GM23338 (cell line): ENCODE data around the gene ZDHHC5. TPM values are rescaled to one million over a fixed set of nuclear protein-coding genes. Genes with fewer than 3 reads are reported as not detected.

ENCODE experiments used
- ATAC-seq: fragments of 200-7000 bp; cut with Tn5 transposase; 3 replicates; pipeline ENCODE4 v1.9.1; 2020
- DNase-seq: peaks from one replicate; pipeline ENCODE4 v3.0.0-alpha.2; 2015; ENCODE audit warnings: low spot score
- H2AFZ ChIP-seq: fragments of 200-600 bp; sonication (generic); 2 replicates; pipeline ENCODE4 v1.8.0; 2016; ENCODE audit warnings: antibody characterized with exemption, mild to moderate bottlenecking, moderate library complexity
- H3F3A ChIP-seq: fragments of 200-600 bp; sonication (generic); replicated peaks from 2 replicates; pipeline ENCODE4 v1.8.0; 2017; ENCODE audit warnings: antibody characterized with exemption, mixed run types, low read depth
- H3K27ac ChIP-seq: fragments of 200-600 bp; sonication (generic); 2 replicates; pipeline ENCODE4 v1.6.1; 2016; ENCODE audit warnings: low read depth
- H3K27me3 ChIP-seq: fragments of 200-600 bp; sonication (generic); 2 replicates; pipeline ENCODE4 v1.8.0; 2016; ENCODE audit warnings: mild to moderate bottlenecking, mixed run types, moderate library complexity; ENCODE audit not compliant: insufficient read depth
- H3K36me3 ChIP-seq: fragments of 200-600 bp; sonication (generic); 2 replicates; pipeline ENCODE4 v1.8.0; 2016; ENCODE audit warnings: mild to moderate bottlenecking; ENCODE audit not compliant: insufficient read depth
- H3K4me1 ChIP-seq: fragments of 200-600 bp; sonication (generic); 2 replicates; pipeline ENCODE4 v1.8.0; 2016; ENCODE audit warnings: mild to moderate bottlenecking, moderate library complexity; ENCODE audit not compliant: insufficient read depth
- H3K4me2 ChIP-seq: fragments of 200-600 bp; sonication (generic); 2 replicates; pipeline ENCODE4 v1.7.1; 2017; ENCODE audit warnings: mixed run types
- H3K4me3 ChIP-seq: fragments of 200-600 bp; sonication (generic); 2 replicates; pipeline ENCODE4 v1.6.1; 2016; ENCODE audit warnings: mixed run types
- H3K79me2 ChIP-seq: fragments of 200-600 bp; sonication (generic); replicated peaks from 2 replicates; pipeline ENCODE4 v1.8.0; 2017; ENCODE audit warnings: mild to moderate bottlenecking; ENCODE audit not compliant: insufficient read depth
- H3K9me2 ChIP-seq: fragments of 200-600 bp; sonication (generic); 2 replicates; pipeline ENCODE4 v1.8.0; 2017; ENCODE audit not compliant: insufficient read depth
- H4K20me1 ChIP-seq: fragments of 200-600 bp; sonication (generic); replicated peaks from 2 replicates; pipeline ENCODE4 v1.8.0; 2017; ENCODE audit warnings: mild to moderate bottlenecking; ENCODE audit not compliant: insufficient read depth
- H3K27ac Mint-ChIP-seq: 2 replicates; pipeline ENCODE4 v1.8.0; 2020; ENCODE audit warnings: inconsistent platforms, mild to moderate bottlenecking, moderate library complexity, mixed read lengths
- H3K27me3 Mint-ChIP-seq: 3 replicates; pipeline ENCODE4 v1.8.0; 2022; ENCODE audit warnings: low read depth, mild to moderate bottlenecking, moderate library complexity, mixed read lengths, inconsistent platforms; ENCODE audit not compliant: insufficient read depth, poor library complexity
- H3K36me3 Mint-ChIP-seq: 3 replicates; pipeline ENCODE4 v1.8.0; 2021; ENCODE audit warnings: low read depth, mild to moderate bottlenecking, inconsistent platforms, moderate library complexity, mixed read lengths
- H3K4me1 Mint-ChIP-seq: 3 replicates; pipeline ENCODE4 v1.8.0; 2020; ENCODE audit warnings: mild to moderate bottlenecking, inconsistent platforms, mixed read lengths
- H3K4me3 Mint-ChIP-seq: 3 replicates; pipeline ENCODE4 v1.8.0; 2021; ENCODE audit warnings: moderate library complexity, mild to moderate bottlenecking, inconsistent platforms, mixed read lengths
- H3K9me3 Mint-ChIP-seq: 3 replicates; pipeline ENCODE4 v1.8.0; 2020; ENCODE audit warnings: moderate library complexity, mild to moderate bottlenecking, inconsistent platforms, mixed read lengths
- EZH2 ChIP-seq: fragments of 200-600 bp; sonication (generic); IDR thresholded peaks from one replicate; pipeline ENCODE4 v1.8.0; 2017; ENCODE audit warnings: antibody characterized with exemption, mild to moderate bottlenecking, low read depth; ENCODE audit not compliant: unreplicated experiment
- EZH2phosphoT487 ChIP-seq: fragments of 200-600 bp; sonication (generic); IDR thresholded peaks from one replicate; pipeline ENCODE4 v1.8.1; 2018; ENCODE audit warnings: antibody characterized with exemption; ENCODE audit not compliant: unreplicated experiment
- JUNB ChIP-seq: IDR thresholded peaks from one replicate; pipeline ENCODE4 v1.6.1; 2016; ENCODE audit warnings: antibody characterized with exemption; ENCODE audit not compliant: unreplicated experiment
- POLR2AphosphoS5 ChIP-seq: IDR thresholded peaks from 2 replicates; pipeline ENCODE4 v1.6.1; 2016; ENCODE audit warnings: antibody characterized with exemption, low read depth
- ZNF331 ChIP-seq: fragments of 250-450 bp; sonication (Bioruptor Pico); IDR thresholded peaks from 2 replicates; pipeline ENCODE4 v1.5.0; 2020; ENCODE audit warnings: low read depth, mild to moderate bottlenecking, moderate library complexity
- polyA plus RNA-seq: library from polyadenylated mRNA; unstranded; fragments of >200 nt; fragmentation: Nextera tagmentation; extraction: Ambion mirVana; gene quantifications from 2 replicates; pipeline ENCODE4 v1.2.1, GENCODE V29; 2016
- total RNA-seq: library from RNA; depleted of rRNA; stranded (reverse); fragments of >200 nt; shearing (Covaris generic); gene quantifications from 2 replicates; pipeline ENCODE4 v1.2.3, GENCODE V29; 2014
- TF ChIP-seq, protein P1 (sequence below): fragments of 250-450 bp; sonication (Bioruptor Pico); IDR thresholded peaks from 2 replicates; pipeline ENCODE4 v1.5.0; 2020; ENCODE audit warnings: mild to moderate bottlenecking, moderate library complexity
- TF ChIP-seq, protein P2 (sequence below): IDR thresholded peaks from 2 replicates; pipeline ENCODE4 v1.6.1; 2016; ENCODE audit warnings: antibody characterized with exemption
- TF ChIP-seq, protein P3 (sequence below), 2 experiments: fragments of 200-600 bp in 1 of 2; sonication (generic) in 1 of 2; conservative IDR thresholded peaks; 2 replicates each; pipeline versions ENCODE4 v1.5.1 to v1.6.1; 2016 to 2017; ENCODE audit warnings: antibody characterized with exemption in 2 of 2, low read depth in 2 of 2, mild to moderate bottlenecking in 2 of 2, moderate library complexity in 1 of 2

ZDHHC5 gene
- total and polyA plus RNA-seq, 2 experiments from 2014 or later = 16.9 to 42.3 TPM

DNA sequence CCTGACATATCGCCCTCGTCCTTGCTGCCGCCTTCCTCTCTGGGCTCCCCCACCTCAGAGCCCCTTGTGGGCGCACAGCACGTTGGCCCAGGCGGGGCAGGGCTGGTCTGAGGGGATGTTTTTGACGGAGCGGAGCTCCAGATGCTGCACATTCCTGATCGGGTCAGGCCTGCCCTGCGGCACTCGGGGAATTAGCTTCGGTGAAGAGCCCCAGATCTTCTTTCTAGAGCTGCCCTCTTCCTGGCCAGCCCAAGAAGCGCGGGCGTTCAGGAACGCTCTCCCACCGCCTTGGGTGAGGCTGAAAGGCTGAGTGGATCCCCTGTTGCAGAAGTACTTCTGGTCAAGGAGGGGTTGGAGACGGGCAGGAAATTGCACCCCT, 30.3 kb upstream of the ZDHHC5 start (continued):
- TF ChIP-seq, protein P1, sequence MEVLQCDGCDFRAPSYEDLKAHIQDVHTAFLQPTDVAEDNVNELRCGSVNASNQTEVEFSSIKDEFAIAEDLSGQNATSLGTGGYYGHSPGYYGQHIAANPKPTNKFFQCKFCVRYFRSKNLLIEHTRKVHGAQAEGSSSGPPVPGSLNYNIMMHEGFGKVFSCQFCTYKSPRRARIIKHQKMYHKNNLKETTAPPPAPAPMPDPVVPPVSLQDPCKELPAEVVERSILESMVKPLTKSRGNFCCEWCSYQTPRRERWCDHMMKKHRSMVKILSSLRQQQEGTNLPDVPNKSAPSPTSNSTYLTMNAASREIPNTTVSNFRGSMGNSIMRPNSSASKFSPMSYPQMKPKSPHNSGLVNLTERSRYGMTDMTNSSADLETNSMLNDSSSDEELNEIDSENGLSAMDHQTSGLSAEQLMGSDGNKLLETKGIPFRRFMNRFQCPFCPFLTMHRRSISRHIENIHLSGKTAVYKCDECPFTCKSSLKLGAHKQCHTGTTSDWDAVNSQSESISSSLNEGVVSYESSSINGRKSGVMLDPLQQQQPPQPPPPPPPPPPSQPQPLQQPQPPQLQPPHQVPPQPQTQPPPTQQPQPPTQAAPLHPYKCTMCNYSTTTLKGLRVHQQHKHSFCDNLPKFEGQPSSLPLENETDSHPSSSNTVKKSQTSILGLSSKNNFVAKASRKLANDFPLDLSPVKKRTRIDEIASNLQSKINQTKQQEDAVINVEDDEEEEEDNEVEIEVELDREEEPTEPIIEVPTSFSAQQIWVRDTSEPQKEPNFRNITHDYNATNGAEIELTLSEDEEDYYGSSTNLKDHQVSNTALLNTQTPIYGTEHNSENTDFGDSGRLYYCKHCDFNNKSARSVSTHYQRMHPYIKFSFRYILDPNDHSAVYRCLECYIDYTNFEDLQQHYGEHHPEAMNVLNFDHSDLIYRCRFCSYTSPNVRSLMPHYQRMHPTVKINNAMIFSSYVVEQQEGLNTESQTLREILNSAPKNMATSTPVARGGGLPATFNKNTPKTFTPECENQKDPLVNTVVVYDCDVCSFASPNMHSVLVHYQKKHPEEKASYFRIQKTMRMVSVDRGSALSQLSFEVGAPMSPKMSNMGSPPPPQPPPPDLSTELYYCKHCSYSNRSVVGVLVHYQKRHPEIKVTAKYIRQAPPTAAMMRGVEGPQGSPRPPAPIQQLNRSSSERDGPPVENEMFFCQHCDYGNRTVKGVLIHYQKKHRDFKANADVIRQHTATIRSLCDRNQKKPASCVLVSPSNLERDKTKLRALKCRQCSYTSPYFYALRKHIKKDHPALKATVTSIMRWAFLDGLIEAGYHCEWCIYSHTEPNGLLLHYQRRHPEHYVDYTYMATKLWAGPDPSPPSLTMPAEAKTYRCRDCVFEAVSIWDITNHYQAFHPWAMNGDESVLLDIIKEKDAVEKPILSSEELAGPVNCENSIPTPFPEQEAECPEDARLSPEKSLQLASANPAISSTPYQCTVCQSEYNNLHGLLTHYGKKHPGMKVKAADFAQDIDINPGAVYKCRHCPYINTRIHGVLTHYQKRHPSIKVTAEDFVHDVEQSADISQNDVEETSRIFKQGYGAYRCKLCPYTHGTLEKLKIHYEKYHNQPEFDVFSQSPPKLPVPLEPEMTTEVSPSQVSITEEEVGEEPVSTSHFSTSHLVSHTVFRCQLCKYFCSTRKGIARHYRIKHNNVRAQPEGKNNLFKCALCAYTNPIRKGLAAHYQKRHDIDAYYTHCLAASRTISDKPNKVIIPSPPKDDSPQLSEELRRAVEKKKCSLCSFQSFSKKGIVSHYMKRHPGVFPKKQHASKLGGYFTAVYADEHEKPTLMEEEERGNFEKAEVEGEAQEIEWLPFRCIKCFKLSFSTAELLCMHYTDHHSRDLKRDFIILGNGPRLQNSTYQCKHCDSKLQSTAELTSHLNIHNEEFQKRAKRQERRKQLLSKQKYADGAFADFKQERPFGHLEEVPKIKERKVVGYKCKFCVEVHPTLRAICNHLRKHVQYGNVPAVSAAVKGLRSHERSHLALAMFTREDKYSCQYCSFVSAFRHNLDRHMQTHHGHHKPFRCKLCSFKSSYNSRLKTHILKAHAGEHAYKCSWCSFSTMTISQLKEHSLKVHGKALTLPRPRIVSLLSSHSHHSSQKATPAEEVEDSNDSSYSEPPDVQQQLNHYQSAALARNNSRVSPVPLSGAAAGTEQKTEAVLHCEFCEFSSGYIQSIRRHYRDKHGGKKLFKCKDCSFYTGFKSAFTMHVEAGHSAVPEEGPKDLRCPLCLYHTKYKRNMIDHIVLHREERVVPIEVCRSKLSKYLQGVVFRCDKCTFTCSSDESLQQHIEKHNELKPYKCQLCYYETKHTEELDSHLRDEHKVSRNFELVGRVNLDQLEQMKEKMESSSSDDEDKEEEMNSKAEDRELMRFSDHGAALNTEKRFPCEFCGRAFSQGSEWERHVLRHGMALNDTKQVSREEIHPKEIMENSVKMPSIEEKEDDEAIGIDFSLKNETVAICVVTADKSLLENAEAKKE = no peak
- TF ChIP-seq EZH2phosphoT487 (no peak), EZH2 (no peak), JUNB (no peak)
- TF ChIP-seq, protein P2, sequence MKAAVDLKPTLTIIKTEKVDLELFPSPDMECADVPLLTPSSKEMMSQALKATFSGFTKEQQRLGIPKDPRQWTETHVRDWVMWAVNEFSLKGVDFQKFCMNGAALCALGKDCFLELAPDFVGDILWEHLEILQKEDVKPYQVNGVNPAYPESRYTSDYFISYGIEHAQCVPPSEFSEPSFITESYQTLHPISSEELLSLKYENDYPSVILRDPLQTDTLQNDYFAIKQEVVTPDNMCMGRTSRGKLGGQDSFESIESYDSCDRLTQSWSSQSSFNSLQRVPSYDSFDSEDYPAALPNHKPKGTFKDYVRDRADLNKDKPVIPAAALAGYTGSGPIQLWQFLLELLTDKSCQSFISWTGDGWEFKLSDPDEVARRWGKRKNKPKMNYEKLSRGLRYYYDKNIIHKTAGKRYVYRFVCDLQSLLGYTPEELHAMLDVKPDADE = no peak

DNA sequence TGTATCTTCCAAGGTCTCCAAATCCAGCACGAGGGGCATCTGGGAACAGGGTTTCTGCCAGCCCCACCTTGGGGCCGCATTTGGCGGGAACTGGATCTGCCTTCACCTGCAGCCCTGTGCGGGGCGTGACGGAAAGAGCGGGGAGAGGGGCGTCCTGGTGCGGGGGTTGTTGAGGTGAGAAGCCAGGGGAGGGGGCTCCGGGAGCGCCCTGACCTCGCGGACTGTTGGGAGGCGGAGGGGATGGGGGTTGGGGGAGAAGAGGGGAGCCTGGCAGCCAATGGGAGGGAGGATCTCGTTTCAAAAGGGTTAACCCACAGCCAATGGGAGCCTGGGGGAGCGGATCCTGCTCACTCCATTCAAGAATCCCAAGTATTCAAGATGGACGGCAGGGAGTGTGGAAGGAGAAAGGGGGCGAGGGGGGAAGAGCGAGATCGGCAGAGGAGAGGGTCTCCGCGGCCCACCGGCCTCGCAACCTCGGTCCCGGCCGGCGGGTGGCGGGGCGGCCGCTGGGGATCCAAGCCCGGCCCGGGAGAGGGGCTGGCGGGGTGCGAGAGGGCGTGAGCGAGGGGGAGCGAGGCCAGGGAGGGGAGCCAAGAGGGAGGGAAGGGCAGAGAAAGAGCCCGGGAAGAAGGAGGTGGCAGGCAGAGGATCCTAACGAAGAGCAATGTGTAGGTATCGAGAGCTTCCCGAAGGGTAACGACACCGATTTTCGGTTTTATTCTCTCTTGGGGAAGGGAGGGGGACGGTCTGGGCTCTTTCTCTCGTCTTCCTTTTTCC, 29.7 kb upstream of the ZDHHC5 start:
- DNase-seq = peak; percentile 99
- peaks cover 49% of the 10 kb centered on the region for H3K36me3 Mint-ChIP-seq
- peaks cover 31% of the 10 kb centered on the region for H4K20me1 ChIP-seq

More for the DNA sequence above, 29.7 kb upstream of the ZDHHC5 start:
- TF ChIP-seq ZNF331 (no peak), POLR2AphosphoS5 (peak; percentile 78)
- TF ChIP-seq, protein P3, sequence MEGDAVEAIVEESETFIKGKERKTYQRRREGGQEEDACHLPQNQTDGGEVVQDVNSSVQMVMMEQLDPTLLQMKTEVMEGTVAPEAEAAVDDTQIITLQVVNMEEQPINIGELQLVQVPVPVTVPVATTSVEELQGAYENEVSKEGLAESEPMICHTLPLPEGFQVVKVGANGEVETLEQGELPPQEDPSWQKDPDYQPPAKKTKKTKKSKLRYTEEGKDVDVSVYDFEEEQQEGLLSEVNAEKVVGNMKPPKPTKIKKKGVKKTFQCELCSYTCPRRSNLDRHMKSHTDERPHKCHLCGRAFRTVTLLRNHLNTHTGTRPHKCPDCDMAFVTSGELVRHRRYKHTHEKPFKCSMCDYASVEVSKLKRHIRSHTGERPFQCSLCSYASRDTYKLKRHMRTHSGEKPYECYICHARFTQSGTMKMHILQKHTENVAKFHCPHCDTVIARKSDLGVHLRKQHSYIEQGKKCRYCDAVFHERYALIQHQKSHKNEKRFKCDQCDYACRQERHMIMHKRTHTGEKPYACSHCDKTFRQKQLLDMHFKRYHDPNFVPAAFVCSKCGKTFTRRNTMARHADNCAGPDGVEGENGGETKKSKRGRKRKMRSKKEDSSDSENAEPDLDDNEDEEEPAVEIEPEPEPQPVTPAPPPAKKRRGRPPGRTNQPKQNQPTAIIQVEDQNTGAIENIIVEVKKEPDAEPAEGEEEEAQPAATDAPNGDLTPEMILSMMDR (conservative IDR thresholded peaks at IDR 0.05; ENCODE audit: low read depth in 2 of 2) = 0 out of 4 replicates have a peak, but pooled peaks of 1 of the 2 experiments have one; percentile 2
- no peaks in the 10 kb centered on the region for H3K27me3 ChIP-seq
- peaks cover 3% of the 10 kb centered on the region; the same call in 1 of the 3 replicates for H3K9me3 Mint-ChIP-seq
- H3K4me3 ChIP-seq = peak overlapping the region; percentile 99
- H3K4me2 ChIP-seq = peak overlapping the region; percentile 93
- no peak overlapping the region for H2AFZ ChIP-seq
- peak overlapping the region; percentile 100 for H3K27ac ChIP-seq
- ATAC-seq = peak; percentile 69
- peak overlapping the region; percentile 99 for H3K4me3 Mint-ChIP-seq
- H3K4me1 ChIP-seq = peaks cover 44% of the 10 kb centered on the region
- peaks cover 26% of the 10 kb centered on the region for H3K9me2 ChIP-seq
- peak overlapping the region; percentile 99 for H3K27ac Mint-ChIP-seq
- H3K27me3 Mint-ChIP-seq = peaks cover 38% of the 10 kb centered on the region
- H3K4me1 Mint-ChIP-seq = peaks cover 51% of the 10 kb centered on the region
- peaks cover 55% of the 10 kb centered on the region for H3F3A ChIP-seq
- 0 out of 2 replicates have a peak, but pooled peaks cover 13% of the 10 kb centered on the region for H3K36me3 ChIP-seq
- H3K79me2 ChIP-seq = peaks cover 49% of the 10 kb centered on the region
